GM21390 (cell line): ENCODE data around the gene HAUS5.
A peak's percentile ranks its signal among the peaks of the same experiment; 100 is the strongest.

Experiments
- ATAC-seq: cut with Tn5 transposase; IDR thresholded peaks from one replicate; pipeline ENCODE4 v1.9.1; 2021; ENCODE audit not compliant: unreplicated experiment

HAUS5 gene

DNA sequence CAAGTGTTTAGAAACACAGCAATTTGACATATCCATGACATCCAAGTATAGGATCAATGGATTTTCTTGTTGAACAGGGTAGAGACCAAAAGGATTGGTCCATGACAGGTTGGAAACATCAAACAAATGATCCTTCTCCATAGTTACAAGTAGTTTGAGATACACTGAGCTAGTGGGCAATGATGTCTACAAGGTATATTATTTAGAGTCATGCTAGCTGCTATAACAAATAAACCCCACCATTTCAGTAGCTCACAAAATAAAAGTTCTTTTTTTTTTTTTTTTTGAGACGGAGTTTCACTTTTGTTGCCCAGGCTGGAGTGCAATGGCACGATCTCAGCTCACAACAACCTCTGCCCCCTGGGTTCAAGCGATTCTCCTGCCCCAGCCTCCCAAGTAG, 4.9 kb upstream of the HAUS5 start:
- no peak for ATAC-seq

DNA sequence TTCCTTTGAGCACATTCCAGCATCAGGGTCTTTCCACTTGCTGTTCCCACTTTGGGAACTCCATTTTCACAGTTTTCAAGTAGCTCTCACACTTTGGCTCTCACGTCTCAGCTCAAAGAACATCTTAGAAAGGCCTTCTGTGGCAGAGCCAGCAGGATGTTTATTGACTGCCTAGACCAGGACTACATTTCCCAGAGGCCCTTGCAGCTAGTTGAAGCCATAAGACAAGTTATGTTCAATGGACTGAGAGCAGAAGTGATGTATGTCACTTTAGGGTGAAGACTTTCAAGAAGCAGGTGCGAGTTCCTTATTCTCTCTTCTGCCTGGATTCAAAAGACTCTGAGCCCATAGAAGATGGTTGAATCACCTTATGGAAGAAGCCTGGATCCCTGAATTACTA, 4.3 kb upstream of the HAUS5 start:
- ATAC-seq: no peak

DNA sequence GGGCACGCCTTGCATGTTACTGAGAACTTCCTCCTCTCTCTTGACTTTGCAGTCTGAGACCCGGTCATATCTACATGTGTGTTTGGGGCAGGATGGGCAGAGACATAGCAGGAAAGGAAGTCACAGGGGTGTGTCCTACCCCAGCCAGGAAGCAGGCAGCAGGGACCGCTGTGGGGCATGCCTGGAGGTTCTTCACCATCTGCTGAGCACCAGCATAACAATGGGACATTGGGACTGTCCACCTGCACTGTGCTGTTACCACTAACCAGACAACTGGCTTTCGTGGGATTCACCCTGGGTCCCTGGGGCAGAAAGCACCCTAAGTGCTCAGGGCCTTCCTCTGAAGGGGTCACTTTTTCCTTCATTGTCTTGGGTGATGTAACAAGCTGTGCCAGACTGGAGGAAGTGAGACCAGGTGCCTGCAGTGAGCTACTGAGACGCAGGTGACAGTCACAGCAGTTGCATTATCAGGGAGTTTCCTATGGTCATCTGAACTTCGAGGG, 2.6 kb upstream of the HAUS5 start:
- ATAC-seq: no peak

DNA sequence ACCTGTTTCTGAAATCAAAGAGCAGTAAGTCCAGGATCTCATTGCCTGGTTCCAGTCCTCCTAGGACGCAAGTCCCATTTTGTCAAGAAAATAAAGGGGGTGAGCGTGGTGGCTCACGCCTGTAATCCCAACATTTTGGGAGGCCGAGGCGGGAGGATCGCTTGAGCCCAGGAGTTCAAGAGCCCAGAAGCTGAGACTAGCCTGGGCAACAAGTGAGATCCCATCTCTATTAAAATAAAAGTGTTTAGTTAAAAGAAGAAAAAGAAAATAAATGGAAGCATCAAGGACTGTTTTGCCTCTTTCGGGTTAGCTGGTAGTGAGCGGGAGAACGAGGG, 344 bp upstream of the HAUS5 start:
- ATAC-seq: no peak

DNA sequence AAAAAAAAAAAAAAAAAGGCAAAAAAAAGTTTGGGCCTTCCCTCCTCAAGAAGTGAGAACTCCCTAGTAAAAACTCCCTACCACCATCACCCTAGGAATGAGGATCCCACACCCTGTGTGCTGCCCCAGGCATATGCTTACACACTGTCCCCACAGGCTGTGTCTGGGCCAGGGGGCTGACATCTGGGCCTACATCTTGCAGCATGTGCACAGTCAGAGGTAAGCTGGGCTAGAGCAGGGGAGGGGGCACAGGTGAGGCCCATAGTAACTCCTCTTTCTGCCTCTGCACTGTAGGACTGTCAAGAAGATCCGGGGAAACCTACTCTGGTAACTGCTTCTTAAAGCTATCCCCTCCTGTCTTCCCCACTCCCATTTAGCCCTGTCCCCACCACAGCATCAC, 1.0 kb downstream of the HAUS5 start:
- no peak for ATAC-seq

DNA sequence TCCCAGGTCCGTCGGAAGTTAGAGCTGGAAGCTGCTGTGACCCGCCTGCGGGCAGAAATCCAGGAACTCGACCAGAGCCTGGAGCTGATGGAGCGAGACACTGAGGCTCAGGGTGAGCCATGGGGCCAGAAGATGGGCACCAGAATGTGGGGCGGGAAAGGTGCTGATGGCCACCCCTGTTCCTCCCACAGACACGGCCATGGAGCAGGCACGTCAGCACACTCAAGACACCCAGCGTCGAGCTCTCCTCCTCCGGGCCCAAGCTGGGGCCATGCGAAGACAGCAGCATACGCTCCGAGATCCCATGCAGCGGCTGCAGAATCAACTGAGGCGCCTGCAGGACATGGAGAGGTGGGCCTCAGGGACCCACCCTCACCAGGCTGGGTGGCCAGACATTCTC, 2.5 kb downstream of the HAUS5 start:
- ATAC-seq: no peak

DNA sequence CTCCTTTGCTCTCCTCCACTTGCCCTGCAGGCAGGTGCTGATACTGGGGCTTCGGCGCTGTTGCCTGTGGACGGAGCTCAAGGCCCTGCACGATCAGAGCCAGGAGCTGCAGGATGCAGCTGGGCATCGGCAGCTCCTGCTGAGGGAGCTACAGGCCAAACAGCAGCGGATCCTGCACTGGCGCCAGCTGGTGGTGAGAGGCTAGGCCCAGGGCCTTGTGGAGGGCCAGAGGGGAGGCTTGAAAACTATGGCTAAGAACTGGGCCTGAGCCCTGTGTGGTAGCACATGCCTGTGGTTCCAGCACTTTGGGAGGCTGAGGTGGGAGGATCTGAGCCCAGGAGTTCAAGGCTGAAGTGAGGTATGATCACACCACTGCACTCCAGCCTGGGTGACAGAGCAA, 6.3 kb downstream of the HAUS5 start:
- ATAC-seq: no peak

DNA sequence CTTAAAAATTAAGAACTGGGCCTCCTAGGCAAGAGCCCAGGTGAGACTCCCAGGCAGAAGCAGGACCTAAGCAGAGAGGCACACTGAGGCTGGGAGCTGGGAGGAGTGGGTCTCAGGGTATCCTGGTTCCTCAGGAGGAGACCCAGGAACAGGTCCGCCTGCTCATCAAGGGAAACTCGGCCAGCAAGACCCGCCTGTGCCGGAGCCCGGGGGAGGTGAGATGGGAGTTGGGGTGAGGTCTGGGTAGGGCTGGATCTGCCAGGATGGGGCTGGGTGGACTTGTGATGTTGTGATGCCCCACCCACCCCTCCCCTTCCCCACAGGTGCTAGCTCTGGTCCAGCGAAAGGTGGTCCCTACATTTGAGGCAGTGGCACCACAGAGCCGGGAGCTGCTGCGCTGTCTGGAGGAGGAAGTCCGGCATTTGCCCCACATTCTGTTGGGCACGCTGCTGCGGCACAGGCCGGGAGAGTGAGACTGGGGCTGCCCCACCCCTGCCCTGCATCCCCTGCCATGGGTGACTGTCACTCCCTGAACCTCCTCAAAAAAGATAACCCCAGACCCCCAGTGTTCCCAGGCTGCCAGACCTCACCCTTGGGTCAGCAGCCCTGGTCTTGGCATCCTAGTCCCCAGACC, 6.9 kb downstream of the HAUS5 start:
- no peak for ATAC-seq

DNA sequence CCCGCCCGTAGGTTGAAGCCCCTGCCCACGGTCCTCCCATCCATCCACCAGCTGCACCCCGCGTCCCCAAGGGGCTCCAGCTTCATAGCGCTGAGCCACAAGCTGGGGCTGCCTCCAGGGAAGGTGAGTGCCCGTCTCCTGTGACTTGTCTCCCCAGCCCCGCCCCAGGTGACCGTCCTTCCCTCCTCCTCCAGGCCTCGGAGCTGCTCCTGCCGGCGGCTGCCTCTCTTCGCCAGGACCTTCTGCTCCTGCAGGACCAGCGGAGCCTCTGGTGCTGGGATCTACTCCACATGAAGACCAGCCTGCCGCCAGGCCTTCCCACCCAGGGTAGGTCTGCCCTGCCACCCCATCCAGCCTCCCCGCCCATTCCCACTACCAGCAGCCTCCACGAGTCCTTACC, 7.5 kb downstream of the HAUS5 start:
- ATAC-seq: no peak

DNA sequence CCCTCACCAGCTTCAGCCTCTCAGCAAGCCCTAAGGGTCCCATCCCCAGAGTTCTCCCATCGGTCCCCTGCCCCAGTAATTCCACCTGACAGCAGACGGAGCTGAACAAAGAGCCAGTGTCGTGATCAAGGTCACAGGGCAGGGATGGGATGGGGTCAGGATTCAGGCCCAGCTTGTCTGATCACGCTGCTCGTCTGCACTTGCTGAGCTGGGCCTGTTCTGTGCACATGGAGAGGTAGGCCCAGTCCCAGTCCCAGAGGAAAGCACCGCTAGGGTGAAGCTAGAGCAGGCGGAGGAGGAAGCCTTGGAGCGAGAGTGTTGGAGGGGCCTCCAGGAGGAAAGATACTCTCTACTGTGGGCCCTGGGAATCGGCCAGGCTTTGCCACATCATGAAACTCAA, 9.2 kb downstream of the HAUS5 start:
- ATAC-seq: no peak

DNA sequence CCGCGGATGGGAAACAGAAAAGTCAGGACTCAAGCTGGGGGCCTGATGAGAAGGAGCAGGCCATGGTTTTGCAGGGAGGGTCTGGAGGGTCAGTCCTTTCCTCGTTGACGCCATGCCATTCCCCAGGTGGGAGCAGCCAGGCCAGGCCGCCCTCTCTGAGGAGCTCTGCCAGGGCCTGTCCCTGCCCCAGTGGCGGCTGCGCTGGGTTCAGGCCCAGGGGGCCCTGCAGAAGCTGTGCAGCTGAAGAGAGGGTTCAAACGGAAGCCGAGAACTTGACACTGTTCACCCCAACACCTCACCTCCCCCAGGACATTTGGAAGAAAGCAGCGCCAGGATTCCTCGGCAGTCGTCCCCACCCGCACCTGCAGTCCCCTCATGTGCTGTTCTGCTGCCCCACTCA, 10.2 kb downstream of the HAUS5 start:
- ATAC-seq: no peak

DNA sequence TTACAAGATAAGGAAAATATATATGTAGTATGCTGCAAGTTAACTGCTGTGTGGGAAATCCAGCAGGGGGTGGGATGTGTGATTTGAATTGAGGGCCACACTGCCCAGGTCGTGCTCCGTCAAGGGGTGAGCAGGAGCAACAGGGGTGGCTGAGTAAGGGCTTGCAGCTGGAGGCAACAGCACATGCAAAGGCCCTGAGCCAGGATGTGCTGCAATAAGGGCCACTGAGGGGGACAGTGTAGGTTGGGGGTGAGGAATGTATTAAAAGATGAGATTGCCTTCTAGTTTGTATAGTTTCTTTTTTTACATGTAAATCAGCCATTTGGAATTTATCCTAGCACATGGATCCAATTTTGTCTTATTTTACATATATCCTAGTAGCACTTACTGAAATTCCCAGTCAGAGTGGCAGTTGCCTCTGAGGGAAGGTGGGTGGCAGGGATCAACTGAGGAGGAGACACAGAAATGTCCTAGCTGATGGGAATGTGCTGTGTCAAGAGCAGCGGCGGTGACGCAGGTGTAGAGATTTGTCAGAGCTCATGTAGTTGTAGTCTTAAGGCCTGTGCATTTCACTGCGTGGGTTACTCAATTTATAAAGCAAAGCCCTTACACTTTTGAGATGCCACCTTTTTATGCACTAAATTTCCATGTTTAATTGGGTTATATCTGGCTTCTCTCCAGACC, 10.9 kb downstream of the HAUS5 start:
- no peak for ATAC-seq

DNA sequence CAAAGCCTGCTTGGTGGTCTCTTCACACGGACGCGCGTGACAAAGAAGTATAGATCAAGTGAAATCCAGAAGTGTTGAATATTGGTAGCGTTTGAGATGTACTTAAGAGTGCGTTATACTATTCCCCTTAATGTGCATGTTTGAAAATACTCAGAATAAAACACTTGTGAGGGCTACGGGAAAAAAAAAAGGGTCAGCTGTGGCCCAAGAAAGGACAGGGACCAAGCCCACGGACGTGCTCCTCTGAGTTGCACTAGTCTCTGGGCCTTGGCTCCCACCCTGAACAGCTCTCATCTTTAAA, 15.7 kb downstream of the HAUS5 start:
- ATAC-seq: peak; percentile 31

DNA sequence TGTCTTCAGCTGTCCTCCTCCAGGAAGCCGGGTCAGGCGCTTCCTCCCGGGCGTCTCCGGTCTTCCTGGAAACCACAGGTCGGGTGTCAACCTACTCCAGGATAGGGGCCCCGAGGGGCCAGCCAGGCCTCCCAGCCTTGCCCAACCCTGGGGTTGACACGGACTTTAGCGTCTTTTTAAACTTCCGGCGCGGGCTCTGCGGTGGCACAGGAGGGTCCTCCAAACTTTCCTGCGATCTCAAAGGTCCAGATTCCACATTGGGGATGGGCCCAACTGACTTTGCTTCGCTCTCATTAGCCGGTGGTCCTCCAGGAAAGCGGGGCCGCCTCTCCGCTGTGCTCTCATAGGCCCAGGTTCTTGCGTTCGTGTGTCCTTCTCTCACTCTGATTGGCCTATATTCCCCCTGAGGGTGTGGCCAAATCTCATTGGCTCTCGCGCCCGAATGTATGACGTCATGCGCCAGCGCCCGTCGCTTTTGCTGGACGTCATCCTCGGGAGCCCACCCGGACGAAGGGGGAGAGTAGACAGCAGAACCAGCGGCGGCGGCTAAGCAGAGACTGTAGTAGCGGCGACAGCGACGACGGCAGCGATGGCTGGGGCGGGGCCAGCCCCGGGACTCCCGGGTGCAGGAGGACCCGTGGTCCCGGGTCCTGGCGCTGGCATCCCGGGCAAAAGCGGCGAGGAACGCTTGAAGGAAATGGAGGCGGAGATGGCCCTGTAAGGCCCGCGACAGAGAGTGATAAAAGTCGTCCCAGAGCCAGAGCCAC, 16.2 kb downstream of the HAUS5 start, which contains the start of gene RBM42:
Gene RBM42, plus strand, starts transcription at position 472 of the 767 bp plus-strand sequence. Its CDS starts 118 bp downstream, at position 590.
- peak; percentile 93 for ATAC-seq

DNA sequence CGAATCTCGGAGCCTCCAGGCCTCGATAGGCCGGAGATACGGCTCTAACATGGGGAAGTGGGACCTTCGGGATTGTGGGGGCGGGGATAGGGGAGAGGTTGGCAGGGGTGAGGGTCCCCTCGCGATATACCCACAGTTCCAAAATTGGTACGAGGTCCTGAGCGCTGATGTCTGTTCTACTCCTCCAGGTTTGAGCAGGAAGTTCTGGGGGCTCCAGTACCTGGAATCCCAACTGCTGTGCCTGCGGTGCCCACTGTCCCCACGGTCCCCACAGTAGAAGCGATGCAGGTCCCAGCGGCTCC, 16.7 kb downstream of the HAUS5 start:
- peak; percentile 2 for ATAC-seq

DNA sequence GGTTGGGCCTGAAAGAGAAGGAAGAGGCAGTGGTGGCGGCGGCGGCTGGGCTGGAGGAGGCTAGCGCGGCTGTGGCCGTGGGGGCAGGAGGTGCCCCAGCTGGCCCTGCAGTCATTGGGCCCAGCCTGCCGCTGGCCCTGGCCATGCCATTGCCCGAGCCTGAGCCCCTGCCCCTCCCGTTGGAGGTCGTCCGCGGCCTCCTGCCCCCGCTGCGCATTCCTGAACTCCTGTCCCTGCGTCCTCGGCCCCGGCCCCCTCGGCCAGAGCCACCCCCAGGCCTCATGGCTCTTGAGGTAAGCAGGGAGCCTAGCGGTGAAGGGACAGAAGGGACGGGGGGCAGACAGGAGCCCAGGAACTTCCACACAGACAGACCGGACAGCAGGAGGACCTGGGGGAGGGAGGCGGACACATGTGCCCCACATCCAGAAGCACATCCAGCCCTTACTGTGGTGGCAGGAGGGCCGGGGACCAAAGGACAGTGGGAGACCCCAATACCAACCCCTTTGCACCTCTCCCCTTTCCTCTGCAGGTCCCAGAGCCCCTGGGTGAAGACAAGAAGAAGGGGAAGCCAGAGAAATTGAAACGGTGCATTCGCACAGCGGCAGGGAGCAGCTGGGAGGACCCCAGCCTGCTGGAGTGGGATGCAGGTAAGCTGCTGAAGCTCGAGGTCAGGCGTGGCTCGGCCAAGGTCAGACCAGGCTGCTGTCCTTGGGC, 21.3 kb downstream of the HAUS5 start:
- ATAC-seq: no peak

DNA sequence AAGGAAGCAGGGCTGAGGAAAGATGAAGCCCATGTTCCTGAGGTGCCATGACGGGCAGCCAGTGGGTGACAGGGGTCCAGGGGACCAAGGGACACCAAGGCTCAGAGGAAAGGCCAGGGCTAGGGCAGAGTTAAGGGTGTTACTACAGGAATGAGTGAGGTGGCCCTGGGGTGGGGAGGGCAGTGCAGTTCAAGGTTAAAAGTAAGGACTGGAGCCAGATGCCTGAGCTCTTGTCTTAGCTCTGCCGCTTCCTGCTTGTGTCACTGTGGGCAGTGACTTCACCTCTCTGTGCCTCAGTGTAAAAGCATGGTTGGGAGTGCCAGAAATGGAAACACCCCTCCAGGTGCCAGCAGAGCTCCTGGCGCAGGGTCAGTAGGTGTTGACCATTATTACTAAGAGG, 24.1 kb downstream of the HAUS5 start:
- ATAC-seq: no peak

DNA sequence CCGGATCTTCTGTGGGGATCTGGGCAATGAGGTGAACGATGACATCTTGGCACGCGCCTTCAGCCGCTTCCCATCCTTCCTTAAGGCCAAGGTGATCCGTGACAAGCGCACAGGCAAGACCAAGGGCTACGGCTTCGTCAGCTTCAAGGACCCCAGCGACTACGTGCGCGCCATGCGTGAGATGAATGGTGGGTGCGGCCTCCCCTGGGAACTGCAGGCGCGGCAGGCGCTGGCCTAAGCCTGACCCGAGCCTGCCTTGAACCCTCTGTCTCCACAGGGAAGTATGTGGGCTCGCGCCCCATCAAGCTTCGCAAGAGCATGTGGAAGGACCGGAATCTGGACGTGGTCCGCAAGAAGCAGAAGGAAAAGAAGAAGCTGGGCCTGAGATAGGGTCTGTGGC, 24.6 kb downstream of the HAUS5 start:
- ATAC-seq: no peak

DNA sequence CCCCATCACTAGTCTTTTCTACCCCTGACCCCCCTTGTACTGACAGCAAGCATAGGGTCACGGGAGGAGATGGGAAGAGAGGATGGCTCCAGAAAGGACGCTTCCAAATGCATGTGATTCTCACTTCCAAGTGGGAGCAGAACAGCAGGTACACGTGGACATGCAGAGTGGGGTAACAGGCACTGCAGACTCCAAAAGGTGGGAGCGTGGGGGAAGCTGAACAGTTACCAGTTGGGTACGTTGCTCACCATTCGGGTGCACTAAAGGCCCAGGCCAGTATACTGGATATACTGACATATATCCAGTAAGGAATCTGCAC, 26.7 kb downstream of the HAUS5 start:
- no peak for ATAC-seq

DNA sequence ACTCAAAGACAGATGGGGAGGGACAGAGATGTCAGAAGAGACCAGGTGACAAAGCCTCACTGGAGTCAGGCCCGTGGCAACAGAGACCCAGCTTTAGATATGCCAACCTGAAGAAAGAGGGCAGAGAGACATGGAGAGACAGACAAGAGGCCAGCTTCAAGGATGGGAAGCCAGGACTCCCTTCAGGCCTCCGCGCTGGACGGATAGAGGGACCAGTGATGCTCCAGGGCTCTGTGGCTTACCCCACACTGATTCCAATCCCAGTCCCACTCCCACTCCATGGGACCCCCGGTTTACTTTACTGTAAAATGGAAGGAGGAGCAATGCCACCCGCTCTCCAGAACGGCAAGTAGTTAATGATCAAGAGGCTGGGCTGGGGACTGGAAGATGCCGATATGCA, 27.3 kb downstream of the HAUS5 start:
- ATAC-seq: no peak

DNA sequence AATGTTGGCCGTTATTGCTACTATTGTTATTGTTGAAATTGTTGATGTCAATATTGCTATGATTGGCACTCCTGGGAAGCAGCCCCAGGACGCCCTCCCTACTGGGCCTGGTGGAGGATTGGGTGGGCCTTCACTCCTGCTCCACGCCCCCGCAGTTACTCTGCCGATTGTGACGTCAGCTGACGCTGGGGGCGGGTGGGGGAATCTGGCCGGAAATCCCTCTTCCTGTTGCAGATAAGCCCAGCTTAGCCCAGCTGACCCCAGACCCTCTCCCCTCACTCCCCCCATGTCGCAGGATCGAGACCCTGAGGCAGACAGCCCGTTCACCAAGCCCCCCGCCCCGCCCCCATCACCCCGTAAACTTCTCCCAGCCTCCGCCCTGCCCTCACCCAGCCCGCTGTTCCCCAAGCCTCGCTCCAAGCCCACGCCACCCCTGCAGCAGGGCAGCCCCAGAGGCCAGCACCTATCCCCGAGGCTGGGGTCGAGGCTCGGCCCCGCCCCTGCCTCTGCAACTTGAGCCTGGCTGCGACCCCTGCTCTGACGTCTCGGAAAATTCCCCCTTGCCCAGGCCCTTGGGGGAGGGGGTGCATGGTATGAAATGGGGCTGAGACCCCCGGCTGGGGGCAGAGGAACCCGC, 29.1 kb downstream of the HAUS5 start, which contains the start of gene ETV2:
Gene ETV2, plus strand, starts transcription at position 231 of the 637 bp plus-strand sequence. CDS start 716 bp downstream, outside the sequence.
- no peak for ATAC-seq
